HFF-Myc (cell line): ENCODE results near the gene PPT1.
A peak's percentile ranks its signal among the peaks of the same experiment; 100 is the strongest.

ENCODE experiments used
- DNase-seq: peaks from one replicate; pipeline ENCODE4 v3.0.0-alpha.2; 2011; ENCODE audit warnings: low read depth; ENCODE audit errors: extremely low read depth
- H3K4me3 ChIP-seq: replicated peaks from 2 replicates; pipeline ENCODE4 v1.5.1; 2011; ENCODE audit warnings: low read depth, mild to moderate bottlenecking, control low read depth, low read length
- CTCF ChIP-seq: IDR thresholded peaks from 2 replicates; pipeline ENCODE4 v1.5.1; 2012; ENCODE audit warnings: mild to moderate bottlenecking, low read depth, low read length, control low read depth; ENCODE audit errors: missing control alignments

PPT1 gene

GRCh38 chr1:40078512-40079333, 18.3 kb downstream of the PPT1 start:
- peak; percentile 48 for DNase-seq
- peak; percentile 79 for TF ChIP-seq CTCF
- no peak overlapping the region for H3K4me3 ChIP-seq

- no peak for TF ChIP-seq CTCF
- peak; percentile 20 for DNase-seq
- H3K4me3 ChIP-seq: no peak overlapping the region
Observed at GRCh38 chr1:40076895-40077312, 20.1 kb downstream of the PPT1 start.

- DNase-seq: no peak
- no peak for TF ChIP-seq CTCF
- H3K4me3 ChIP-seq: no peak overlapping the region
Observed at GRCh38 chr1:40075266-40075665, 21.8 kb downstream of the PPT1 start.

GRCh38 chr1:40073062-40073461, 24.0 kb downstream of the PPT1 start:
- no peak for TF ChIP-seq CTCF
- no peak overlapping the region for H3K4me3 ChIP-seq
- no peak for DNase-seq

- no peak for TF ChIP-seq CTCF
- H3K4me3 ChIP-seq: no peak overlapping the region
- DNase-seq: no peak
Observed at GRCh38 chr1:40072142-40072541, 24.9 kb downstream of the PPT1 start.

- DNase-seq: no peak
- no peak overlapping the region for H3K4me3 ChIP-seq
- TF ChIP-seq CTCF: no peak
Observed at GRCh38 chr1:40067851-40068250, 29.2 kb downstream of the PPT1 start.
